ENCODE measurements around the gene OSCAR. TPM values are rescaled to one million over a fixed set of nuclear protein-coding genes. Genes with fewer than 3 reads are reported as not detected.

Gene OSCAR
- total RNA-seq, 6 experiments from 2014 or later: 0.45 to 3.2 (median 2.4) TPM

GRCh38 chr19:54108496-54108895 lies 7.9 kb upstream of the OSCAR start:
- Mint-ChIP-seq H3K9me3 (no peaks in the 10 kb centered on the region), H3K36me3 (ENCODE audit: low read depth) (peaks cover 29% of the 10 kb centered on the region), H3K4me1 (ENCODE audit: low read depth) (no peaks in the 10 kb centered on the region), H3K27me3 (ENCODE audit: insufficient read depth) (peaks cover 2% of the 10 kb centered on the region), H3K27ac (no peak overlapping the region), H3K4me3 (no peak overlapping the region)
- no peak for DNase-seq
- TF ChIP-seq CTCF (IDR thresholded peaks at IDR 0.05): no peak

- Mint-ChIP-seq H3K4me1 (ENCODE audit: low read depth) (no peaks in the 10 kb centered on the region), H3K36me3 (ENCODE audit: low read depth) (peaks cover 24% of the 10 kb centered on the region), H3K27ac (no peak overlapping the region), H3K4me3 (no peak overlapping the region), H3K9me3 (no peaks in the 10 kb centered on the region), H3K27me3 (ENCODE audit: insufficient read depth) (peaks cover 2% of the 10 kb centered on the region)
- no peak for TF ChIP-seq CTCF (IDR thresholded peaks at IDR 0.05)
- DNase-seq: no peak
Observed at GRCh38 chr19:54107876-54108490, 7.4 kb upstream of the OSCAR start.

GRCh38 chr19:54106716-54107115 lies 6.1 kb upstream of the OSCAR start:
- TF ChIP-seq CTCF (IDR thresholded peaks at IDR 0.05): no peak
- H3K4me1 Mint-ChIP-seq (ENCODE audit: low read depth): peaks cover 5% of the 10 kb centered on the region
- H3K36me3 Mint-ChIP-seq (ENCODE audit: low read depth): peaks cover 21% of the 10 kb centered on the region
- DNase-seq: no peak
- no peak overlapping the region for H3K27ac Mint-ChIP-seq
- peaks cover 2% of the 10 kb centered on the region for H3K27me3 Mint-ChIP-seq (ENCODE audit: insufficient read depth)
- H3K4me3 Mint-ChIP-seq: no peak overlapping the region
- no peaks in the 10 kb centered on the region for H3K9me3 Mint-ChIP-seq

GRCh38 chr19:54105796-54106195 lies 5.2 kb upstream of the OSCAR start:
- no peak for DNase-seq
- H3K9me3 Mint-ChIP-seq: no peaks in the 10 kb centered on the region
- H3K4me3 Mint-ChIP-seq: no peak overlapping the region
- TF ChIP-seq CTCF (IDR thresholded peaks at IDR 0.05): no peak
- H3K4me1 Mint-ChIP-seq (ENCODE audit: low read depth): peaks cover 12% of the 10 kb centered on the region
- H3K27ac Mint-ChIP-seq: no peak overlapping the region
- H3K27me3 Mint-ChIP-seq (ENCODE audit: insufficient read depth): peaks cover 2% of the 10 kb centered on the region
- H3K36me3 Mint-ChIP-seq (ENCODE audit: low read depth): peaks cover 18% of the 10 kb centered on the region

GRCh38 chr19:54104998-54105715 lies 4.6 kb upstream of the OSCAR start:
- peaks cover 13% of the 10 kb centered on the region for H3K36me3 Mint-ChIP-seq (ENCODE audit: low read depth)
- no peak for TF ChIP-seq CTCF (IDR thresholded peaks at IDR 0.05)
- no peak overlapping the region for H3K4me3 Mint-ChIP-seq
- H3K4me1 Mint-ChIP-seq (ENCODE audit: low read depth): peaks cover 17% of the 10 kb centered on the region
- no peaks in the 10 kb centered on the region for H3K9me3 Mint-ChIP-seq
- no peak overlapping the region for H3K27ac Mint-ChIP-seq
- DNase-seq: no peak
- H3K27me3 Mint-ChIP-seq (ENCODE audit: insufficient read depth): peaks cover 2% of the 10 kb centered on the region
